Nephron progenitor cell (in vitro differentiated cells): ENCODE data around the gene COPS6.

Source experiments
- DNase-seq: peaks from one replicate; pipeline ENCODE4 v3.0.0; 2021
- H3K27ac Mint-ChIP-seq: 2 replicates; pipeline ENCODE4 v1.8.0; 2021; ENCODE audit warnings: mild to moderate bottlenecking, moderate library complexity, mixed read lengths
- H3K27me3 Mint-ChIP-seq: 2 replicates; pipeline ENCODE4 v1.8.0; 2021; ENCODE audit warnings: mild to moderate bottlenecking, low read depth, mixed read lengths; ENCODE audit not compliant: poor library complexity
- H3K36me3 Mint-ChIP-seq: 2 replicates; pipeline ENCODE4 v1.8.0; 2021; ENCODE audit warnings: low read depth, mixed read lengths
- H3K4me1 Mint-ChIP-seq: 2 replicates; pipeline ENCODE4 v1.8.0; 2021; ENCODE audit warnings: mixed read lengths
- H3K4me3 Mint-ChIP-seq: 2 replicates; pipeline ENCODE4 v1.8.0; 2021; ENCODE audit warnings: mild to moderate bottlenecking, moderate library complexity, mixed read lengths
- H3K9me3 Mint-ChIP-seq: 2 replicates; pipeline ENCODE4 v1.8.0; 2021; ENCODE audit warnings: mild to moderate bottlenecking, moderate library complexity, mixed read lengths
- TF ChIP-seq, protein P1 (sequence below): fragments of 200-600 bp; sonication (generic); IDR thresholded peaks from 2 replicates; pipeline ENCODE4 v1.5.0; 2021; ENCODE audit warnings: antibody characterized with exemption

The COPS6 gene

DNA sequence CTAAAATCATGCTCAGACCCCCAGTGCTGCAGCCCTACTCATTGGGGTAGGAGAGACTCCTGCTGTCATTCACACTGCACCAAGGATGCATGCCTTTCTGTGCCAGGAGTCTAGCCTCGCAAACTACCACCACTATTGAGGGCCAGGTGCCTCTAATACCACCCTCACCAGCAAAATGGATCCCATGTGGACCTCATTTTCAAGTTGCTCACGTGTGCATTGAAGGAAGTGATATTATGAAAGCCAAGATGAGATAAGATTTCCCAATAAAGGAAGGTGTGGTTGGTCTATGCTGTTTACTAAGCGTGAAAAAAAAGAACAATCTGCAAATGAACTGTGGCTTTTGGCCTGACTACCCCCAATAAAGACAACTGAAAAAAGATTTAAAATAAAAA lies 52.8 kb downstream of the COPS6 start:
- Mint-ChIP-seq H3K4me3 (no peak overlapping the region), H3K4me1 (no peaks in the 10 kb centered on the region), H3K9me3 (no peaks in the 10 kb centered on the region), H3K27me3 (peaks cover 13% of the 10 kb centered on the region), H3K36me3 (no peaks in the 10 kb centered on the region), H3K27ac (no peak overlapping the region)
- TF ChIP-seq, protein P1, sequence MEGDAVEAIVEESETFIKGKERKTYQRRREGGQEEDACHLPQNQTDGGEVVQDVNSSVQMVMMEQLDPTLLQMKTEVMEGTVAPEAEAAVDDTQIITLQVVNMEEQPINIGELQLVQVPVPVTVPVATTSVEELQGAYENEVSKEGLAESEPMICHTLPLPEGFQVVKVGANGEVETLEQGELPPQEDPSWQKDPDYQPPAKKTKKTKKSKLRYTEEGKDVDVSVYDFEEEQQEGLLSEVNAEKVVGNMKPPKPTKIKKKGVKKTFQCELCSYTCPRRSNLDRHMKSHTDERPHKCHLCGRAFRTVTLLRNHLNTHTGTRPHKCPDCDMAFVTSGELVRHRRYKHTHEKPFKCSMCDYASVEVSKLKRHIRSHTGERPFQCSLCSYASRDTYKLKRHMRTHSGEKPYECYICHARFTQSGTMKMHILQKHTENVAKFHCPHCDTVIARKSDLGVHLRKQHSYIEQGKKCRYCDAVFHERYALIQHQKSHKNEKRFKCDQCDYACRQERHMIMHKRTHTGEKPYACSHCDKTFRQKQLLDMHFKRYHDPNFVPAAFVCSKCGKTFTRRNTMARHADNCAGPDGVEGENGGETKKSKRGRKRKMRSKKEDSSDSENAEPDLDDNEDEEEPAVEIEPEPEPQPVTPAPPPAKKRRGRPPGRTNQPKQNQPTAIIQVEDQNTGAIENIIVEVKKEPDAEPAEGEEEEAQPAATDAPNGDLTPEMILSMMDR, result no peak
- DNase-seq, result no peak
